ENCODE results near the gene IL21. TPM values are rescaled to one million over a fixed set of nuclear protein-coding genes. Genes with fewer than 3 reads are reported as not detected.

Gene IL21
- not detected in 2 replicates for total RNA-seq

DNA sequence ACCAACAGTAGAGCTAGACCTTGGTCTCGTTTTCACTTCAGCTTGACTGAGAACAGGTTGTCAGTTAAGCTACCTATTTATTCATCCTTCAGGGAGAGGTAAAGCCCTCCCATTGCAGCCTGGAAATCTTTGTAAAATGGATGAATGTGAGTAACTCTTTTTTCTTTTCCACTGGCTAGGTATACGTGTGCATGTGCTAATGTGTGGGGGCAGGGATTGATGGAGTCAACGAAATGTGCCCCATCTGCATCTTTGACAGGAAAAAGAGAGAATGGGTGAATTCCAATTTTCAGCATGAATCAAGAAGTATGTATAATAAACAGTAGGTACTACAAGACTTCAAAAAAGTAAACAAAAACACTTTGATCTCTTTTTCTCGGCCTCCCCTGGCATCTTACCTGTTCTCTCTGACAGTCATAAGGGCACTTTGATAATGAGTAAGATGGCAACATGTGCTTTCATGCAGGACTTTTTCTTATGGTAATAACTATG is at the start of gene IL21:
TSS of gene IL21 (minus strand) at position 51 of the 492 bp plus-strand sequence. CDS start 55 bp downstream, outside the sequence.

Other genes with a start within 250 kb of the IL21 start
- gene ADAD1, start 242.1 kb downstream of the IL21 start, total RNA-seq = not detected in 2 replicates
- gene IL2, start 164.3 kb downstream of the IL21 start, total RNA-seq = not detected in 2 replicates
- gene BBS12, start 111.6 kb upstream of the IL21 start, total RNA-seq = 4.4 and 6.8 TPM in 2 replicates
- 7.9 and 14.7 TPM in 2 replicates for gene FGF2, start 205.8 kb upstream of the IL21 start, total RNA-seq

Measured in dermis lymphatic vessel endothelial cell (primary cell).